Psoas muscle (tissue), 8 donors: ENCODE results near the gene RBFOX2. TPM values are rescaled to one million over a fixed set of nuclear protein-coding genes. Genes with fewer than 3 reads are reported as not detected.

Source experiments
- ATAC-seq, 4 donors: fragments of 200-7000 bp; cut with Tn5 transposase; one replicate each; pipeline ENCODE4 v1.9.1; 2020; ENCODE audit warnings: moderate library complexity in 3 of 4, mild to moderate bottlenecking in 2 of 4
- DNase-seq, 2 donors: peaks; one replicate each; pipeline ENCODE4 v3.0.0-alpha.2; 2020
- H3K27ac ChIP-seq: fragments of 200-600 bp; one replicate; pipeline ENCODE4 v1.8.0; 2022
- H3K27me3 ChIP-seq, 3 donors: fragments of 200-600 bp in 1 of 3; one replicate each; pipeline versions ENCODE4 v1.6.1 to v1.8.0; 2013 to 2022; ENCODE audit warnings: low read length in 2 of 3, mild to moderate bottlenecking in 2 of 3, moderate library complexity in 1 of 3; ENCODE audit not compliant: insufficient read depth in 3 of 3
- H3K36me3 ChIP-seq, 2 donors: fragments of 200-600 bp in 1 of 2; one replicate each; pipeline versions ENCODE4 v1.6.1 to v1.8.0; 2013 to 2022; ENCODE audit warnings: low read depth in 1 of 2, mild to moderate bottlenecking in 1 of 2, moderate library complexity in 1 of 2; ENCODE audit not compliant: insufficient read depth in 1 of 2
- H3K4me1 ChIP-seq: fragments of 200-600 bp; one replicate; pipeline ENCODE4 v1.8.0; 2022
- H3K4me3 ChIP-seq: fragments of 200-600 bp; one replicate; pipeline ENCODE4 v1.8.0; 2022; ENCODE audit warnings: mild to moderate bottlenecking
- H3K9me3 ChIP-seq: fragments of 200-600 bp; one replicate; pipeline ENCODE4 v1.8.0; 2022
- WGBS, 3 donors: extraction: QIAGEN DNeasy Blood & Tissue Kit; methylation state at CpG; one replicate each; pipeline versions ENCODE4 v1.1.6 to v1.1.7; 2013; 5-methylcytosine and 5-hydroxymethylcytosine counted together
- intact Hi-C, 2 donors: fragments of 100-400 bp; cut with DNase I; formaldehyde crosslinking; loops; one replicate each; pipeline versions ENCODE4 v1.11.0 to v1.14.2; 2022
- polyA plus RNA-seq, 3 donors: library from polyadenylated mRNA; stranded (reverse); fragments of 200-250 nt; gene quantifications; one replicate each; pipeline ENCODE4 v1.2.3, GENCODE V29; 2013
- total RNA-seq, 4 donors: library from RNA; stranded (reverse); fragmentation: NEBNext Ultra II Directional in 2 of 4; extraction: Animal tissue kit (Norgen Biotek cat#: 25700) in 2 of 4; gene quantifications; one replicate each; pipeline versions ENCODE4 v1.2.1 to v1.2.4, GENCODE V29; 2021 to 2023
- TF ChIP-seq, protein P1 (sequence below): fragments of 200-600 bp; IDR thresholded peaks from one replicate; pipeline ENCODE4 v1.8.0; 2022; ENCODE audit warnings: antibody characterized with exemption
- donor health status: healthy with polysubstance abuse.
- donor health status: DM: no; HTN: no; CAD: no; lungs with moderate emphysema.
- donor health status: Bipolar disorder and iron deficiency.
- donor health status: healthy.
- donor health status: DM: yes; HTN: yes; CAD: no.
- donor health status: DM: no; HTN: no; CAD: no.
- donor health status: DM: no; HTN: no; CAD: no.
- donor health status: DM: yes; HTN: yes; CAD: no.

Gene RBFOX2
- total and polyA plus RNA-seq, 7 donors, result 7.7 to 50.4 (median 28.4) TPM

DNA sequence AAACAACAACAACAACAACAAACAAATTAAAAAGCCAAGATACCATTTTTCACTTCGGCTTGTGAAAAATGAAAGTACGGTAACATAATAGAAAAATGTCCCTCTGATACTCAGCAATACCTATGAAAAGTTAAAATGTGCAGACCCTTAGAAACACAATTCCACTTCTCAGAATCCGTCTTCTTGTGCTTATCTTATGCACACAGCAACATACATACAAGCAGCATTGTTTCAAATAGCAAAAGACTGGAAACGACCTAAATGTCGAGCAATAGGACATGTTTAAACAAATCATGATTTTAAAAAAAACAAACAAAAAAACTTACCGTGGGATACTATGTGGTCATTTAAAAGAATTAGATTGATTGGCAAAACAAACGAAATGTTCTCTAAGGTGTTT lies 26.5 kb downstream of the RBFOX2 start:
- Histone ChIP-seq H3K9me3 (no peaks in the 10 kb centered on the region), H3K4me3 (no peak overlapping the region), H3K36me3 (no peaks in the 10 kb centered on the region), H3K27ac (no peak overlapping the region), H3K4me1 (peaks cover 9% of the 10 kb centered on the region), H3K27me3 (no peaks in the 10 kb centered on the region)
- intact Hi-C loops, result no loop called here
- WGBS, 3 donors, result 89 to 93% (median 91%) methylated on average over 7 of the region's 7 CpGs
- ATAC-seq (no peak), DNase-seq (no peak)
- TF ChIP-seq, protein P1, sequence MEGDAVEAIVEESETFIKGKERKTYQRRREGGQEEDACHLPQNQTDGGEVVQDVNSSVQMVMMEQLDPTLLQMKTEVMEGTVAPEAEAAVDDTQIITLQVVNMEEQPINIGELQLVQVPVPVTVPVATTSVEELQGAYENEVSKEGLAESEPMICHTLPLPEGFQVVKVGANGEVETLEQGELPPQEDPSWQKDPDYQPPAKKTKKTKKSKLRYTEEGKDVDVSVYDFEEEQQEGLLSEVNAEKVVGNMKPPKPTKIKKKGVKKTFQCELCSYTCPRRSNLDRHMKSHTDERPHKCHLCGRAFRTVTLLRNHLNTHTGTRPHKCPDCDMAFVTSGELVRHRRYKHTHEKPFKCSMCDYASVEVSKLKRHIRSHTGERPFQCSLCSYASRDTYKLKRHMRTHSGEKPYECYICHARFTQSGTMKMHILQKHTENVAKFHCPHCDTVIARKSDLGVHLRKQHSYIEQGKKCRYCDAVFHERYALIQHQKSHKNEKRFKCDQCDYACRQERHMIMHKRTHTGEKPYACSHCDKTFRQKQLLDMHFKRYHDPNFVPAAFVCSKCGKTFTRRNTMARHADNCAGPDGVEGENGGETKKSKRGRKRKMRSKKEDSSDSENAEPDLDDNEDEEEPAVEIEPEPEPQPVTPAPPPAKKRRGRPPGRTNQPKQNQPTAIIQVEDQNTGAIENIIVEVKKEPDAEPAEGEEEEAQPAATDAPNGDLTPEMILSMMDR, result no peak

DNA sequence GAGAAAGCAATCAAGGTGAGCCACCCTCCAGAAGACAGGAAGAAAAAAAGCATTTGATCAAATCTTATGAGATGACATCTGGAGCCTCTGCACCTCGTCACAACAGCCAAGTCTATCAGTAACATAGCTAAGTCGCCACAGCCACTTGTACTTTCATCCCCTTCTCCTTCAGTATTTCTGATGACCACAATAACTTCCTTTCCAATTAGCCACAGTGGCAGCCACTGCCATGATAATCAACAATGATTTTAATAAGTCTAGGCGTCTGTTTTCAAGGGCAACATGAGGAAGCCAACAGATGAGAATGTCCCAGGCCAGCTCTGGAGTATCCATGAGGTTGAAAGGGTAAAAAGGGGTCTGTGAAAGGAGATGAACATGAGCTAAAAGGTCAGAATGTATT lies 29.9 kb downstream of the RBFOX2 start:
- 89 to 94% (median 90%) methylated on average over 3 of the region's 3 CpGs for WGBS, 3 donors
- H3K4me3 ChIP-seq, result no peak overlapping the region
- DNase-seq (no peak), ATAC-seq (no peak)
- peaks cover 25% of the 10 kb centered on the region for H3K4me1 ChIP-seq
- H3K27me3 ChIP-seq, result no peaks in the 10 kb centered on the region
- no peaks in the 10 kb centered on the region for H3K36me3 ChIP-seq
- intact Hi-C loops, result loop anchor here in 1 of 2 donors (10.0 kb wide), 1 partner anchor 54 kb away; no protein-coding TSS in a partner anchor
- H3K9me3 ChIP-seq, result no peaks in the 10 kb centered on the region
- no peak overlapping the region for H3K27ac ChIP-seq
- TF ChIP-seq, protein P1, result no peak

GRCh38 chr22:35997438-35997837 lies 31.2 kb downstream of the RBFOX2 start:
- 60 to 84% (median 82%) methylated on average over 3 of the region's 3 CpGs for WGBS, 3 donors
- no peak for ATAC-seq
- TF ChIP-seq, protein P1, result no peak
- H3K4me1 ChIP-seq, result peaks cover 25% of the 10 kb centered on the region
- no peak overlapping the region for H3K27ac ChIP-seq
- no peaks in the 10 kb centered on the region for H3K27me3 ChIP-seq
- DNase-seq, result no peak
- no peaks in the 10 kb centered on the region for H3K9me3 ChIP-seq
- intact Hi-C loops, result loop anchor here in 1 of 2 donors (10.0 kb wide), 1 partner anchor 53 kb away; no protein-coding TSS in a partner anchor
- H3K36me3 ChIP-seq, result no peaks in the 10 kb centered on the region
- H3K4me3 ChIP-seq, result no peak overlapping the region

- TF ChIP-seq, protein P1, result no peak
- DNase-seq, result no peak
- WGBS, 3 donors, result 35 to 42% (median 36%) methylated on average over 1 of the region's 1 CpG
- H3K27me3 ChIP-seq, result no peaks in the 10 kb centered on the region
- H3K27ac ChIP-seq, result peak overlapping the region; percentile 34
- ATAC-seq, result no peak
- H3K9me3 ChIP-seq, result no peaks in the 10 kb centered on the region
- no peaks in the 10 kb centered on the region for H3K36me3 ChIP-seq
- H3K4me3 ChIP-seq, result no peak overlapping the region
- intact Hi-C loops, result loop anchor here in 1 of 2 donors (10.0 kb wide), 1 partner anchor 52 kb away; no protein-coding TSS in a partner anchor
- H3K4me1 ChIP-seq, result peaks cover 24% of the 10 kb centered on the region
These were observed 32.0 kb downstream of the RBFOX2 start for GRCh38 chr22:35996596-35996995.

- WGBS, 3 donors, result 33 to 44% (median 43%) methylated on average over 2 of the region's 2 CpGs
- intact Hi-C loops, result loop anchor here in 1 of 2 donors (10.0 kb wide), 1 partner anchor 51 kb away; no protein-coding TSS in a partner anchor
- no peaks in the 10 kb centered on the region for H3K9me3 ChIP-seq
- TF ChIP-seq, protein P1, result no peak
- ATAC-seq (peak; percentile 47 to 82 (median 66)), DNase-seq (peak; percentile 73 to 84)
- peaks cover 21% of the 10 kb centered on the region for H3K4me1 ChIP-seq
- H3K36me3 ChIP-seq, result no peaks in the 10 kb centered on the region
- H3K27ac ChIP-seq, result peak overlapping the region; percentile 52
- H3K27me3 ChIP-seq, result no peaks in the 10 kb centered on the region
- H3K4me3 ChIP-seq, result no peak overlapping the region
These were observed 32.9 kb downstream of the RBFOX2 start for GRCh38 chr22:35995772-35996171.
